GM23338 (cell line): ENCODE measurements around the gene ADPRHL1. TPM values are rescaled to one million over a fixed set of nuclear protein-coding genes. Genes with fewer than 3 reads are reported as not detected.

Experiments
- ATAC-seq: fragments of 200-7000 bp; cut with Tn5 transposase; 3 replicates; pipeline ENCODE4 v1.9.1; 2020
- DNase-seq: peaks from one replicate; pipeline ENCODE4 v3.0.0-alpha.2; 2015; ENCODE audit warnings: low spot score
- H2AFZ ChIP-seq: fragments of 200-600 bp; sonication (generic); 2 replicates; pipeline ENCODE4 v1.8.0; 2016; ENCODE audit warnings: antibody characterized with exemption, mild to moderate bottlenecking, moderate library complexity
- H3F3A ChIP-seq: fragments of 200-600 bp; sonication (generic); replicated peaks from 2 replicates; pipeline ENCODE4 v1.8.0; 2017; ENCODE audit warnings: antibody characterized with exemption, mixed run types, low read depth
- H3K27ac ChIP-seq: fragments of 200-600 bp; sonication (generic); 2 replicates; pipeline ENCODE4 v1.6.1; 2016; ENCODE audit warnings: low read depth
- H3K27me3 ChIP-seq: fragments of 200-600 bp; sonication (generic); 2 replicates; pipeline ENCODE4 v1.8.0; 2016; ENCODE audit warnings: mild to moderate bottlenecking, mixed run types, moderate library complexity; ENCODE audit not compliant: insufficient read depth
- H3K36me3 ChIP-seq: fragments of 200-600 bp; sonication (generic); 2 replicates; pipeline ENCODE4 v1.8.0; 2016; ENCODE audit warnings: mild to moderate bottlenecking; ENCODE audit not compliant: insufficient read depth
- H3K4me1 ChIP-seq: fragments of 200-600 bp; sonication (generic); 2 replicates; pipeline ENCODE4 v1.8.0; 2016; ENCODE audit warnings: mild to moderate bottlenecking, moderate library complexity; ENCODE audit not compliant: insufficient read depth
- H3K4me2 ChIP-seq: fragments of 200-600 bp; sonication (generic); 2 replicates; pipeline ENCODE4 v1.7.1; 2017; ENCODE audit warnings: mixed run types
- H3K4me3 ChIP-seq: fragments of 200-600 bp; sonication (generic); 2 replicates; pipeline ENCODE4 v1.6.1; 2016; ENCODE audit warnings: mixed run types
- H3K79me2 ChIP-seq: fragments of 200-600 bp; sonication (generic); replicated peaks from 2 replicates; pipeline ENCODE4 v1.8.0; 2017; ENCODE audit warnings: mild to moderate bottlenecking; ENCODE audit not compliant: insufficient read depth
- H3K9me2 ChIP-seq: fragments of 200-600 bp; sonication (generic); 2 replicates; pipeline ENCODE4 v1.8.0; 2017; ENCODE audit not compliant: insufficient read depth
- H4K20me1 ChIP-seq: fragments of 200-600 bp; sonication (generic); replicated peaks from 2 replicates; pipeline ENCODE4 v1.8.0; 2017; ENCODE audit warnings: mild to moderate bottlenecking; ENCODE audit not compliant: insufficient read depth
- H3K27ac Mint-ChIP-seq: 2 replicates; pipeline ENCODE4 v1.8.0; 2020; ENCODE audit warnings: inconsistent platforms, mild to moderate bottlenecking, moderate library complexity, mixed read lengths
- H3K27me3 Mint-ChIP-seq: 3 replicates; pipeline ENCODE4 v1.8.0; 2022; ENCODE audit warnings: low read depth, mild to moderate bottlenecking, moderate library complexity, mixed read lengths, inconsistent platforms; ENCODE audit not compliant: insufficient read depth, poor library complexity
- H3K36me3 Mint-ChIP-seq: 3 replicates; pipeline ENCODE4 v1.8.0; 2021; ENCODE audit warnings: low read depth, mild to moderate bottlenecking, inconsistent platforms, moderate library complexity, mixed read lengths
- H3K4me1 Mint-ChIP-seq: 3 replicates; pipeline ENCODE4 v1.8.0; 2020; ENCODE audit warnings: mild to moderate bottlenecking, inconsistent platforms, mixed read lengths
- H3K4me3 Mint-ChIP-seq: 3 replicates; pipeline ENCODE4 v1.8.0; 2021; ENCODE audit warnings: moderate library complexity, mild to moderate bottlenecking, inconsistent platforms, mixed read lengths
- H3K9me3 Mint-ChIP-seq: 3 replicates; pipeline ENCODE4 v1.8.0; 2020; ENCODE audit warnings: moderate library complexity, mild to moderate bottlenecking, inconsistent platforms, mixed read lengths
- CREB1 ChIP-seq: fragments of 250-450 bp; sonication (Bioruptor Pico); IDR thresholded peaks from 2 replicates; pipeline ENCODE4 v1.5.0; 2020; ENCODE audit warnings: low read depth, mild to moderate bottlenecking, moderate library complexity
- CTCF ChIP-seq, 2 experiments: fragments of 200-600 bp in 1 of 2; sonication (generic) in 1 of 2; conservative IDR thresholded peaks; 2 replicates each; pipeline versions ENCODE4 v1.5.1 to v1.6.1; 2016 to 2017; ENCODE audit warnings: antibody characterized with exemption in 2 of 2, low read depth in 2 of 2, mild to moderate bottlenecking in 2 of 2, moderate library complexity in 1 of 2
- ETS1 ChIP-seq: IDR thresholded peaks from 2 replicates; pipeline ENCODE4 v1.6.1; 2016; ENCODE audit warnings: antibody characterized with exemption
- EZH2 ChIP-seq: fragments of 200-600 bp; sonication (generic); IDR thresholded peaks from one replicate; pipeline ENCODE4 v1.8.0; 2017; ENCODE audit warnings: antibody characterized with exemption, mild to moderate bottlenecking, low read depth; ENCODE audit not compliant: unreplicated experiment
- EZH2phosphoT487 ChIP-seq: fragments of 200-600 bp; sonication (generic); IDR thresholded peaks from one replicate; pipeline ENCODE4 v1.8.1; 2018; ENCODE audit warnings: antibody characterized with exemption; ENCODE audit not compliant: unreplicated experiment
- JUNB ChIP-seq: IDR thresholded peaks from one replicate; pipeline ENCODE4 v1.6.1; 2016; ENCODE audit warnings: antibody characterized with exemption; ENCODE audit not compliant: unreplicated experiment
- NANOG ChIP-seq: IDR thresholded peaks from 2 replicates; pipeline ENCODE4 v1.6.1; 2016; ENCODE audit warnings: antibody characterized with exemption, borderline replicate concordance
- POLR2AphosphoS5 ChIP-seq: IDR thresholded peaks from 2 replicates; pipeline ENCODE4 v1.6.1; 2016; ENCODE audit warnings: antibody characterized with exemption, low read depth
- REST ChIP-seq: IDR thresholded peaks from one replicate; pipeline ENCODE4 v1.6.1; 2018; ENCODE audit warnings: antibody characterized with exemption; ENCODE audit not compliant: unreplicated experiment
- STAT1 ChIP-seq: IDR thresholded peaks from one replicate; pipeline ENCODE4 v1.6.1; 2016; ENCODE audit warnings: antibody characterized with exemption; ENCODE audit not compliant: unreplicated experiment
- ZNF114 ChIP-seq: fragments of 250-450 bp; sonication (Bioruptor Pico); IDR thresholded peaks from 2 replicates; pipeline ENCODE4 v1.5.0; 2020; ENCODE audit warnings: mild to moderate bottlenecking, moderate library complexity
- ZNF331 ChIP-seq: fragments of 250-450 bp; sonication (Bioruptor Pico); IDR thresholded peaks from 2 replicates; pipeline ENCODE4 v1.5.0; 2020; ENCODE audit warnings: low read depth, mild to moderate bottlenecking, moderate library complexity
- ZNF462 ChIP-seq: fragments of 250-450 bp; sonication (Bioruptor Pico); IDR thresholded peaks from 2 replicates; pipeline ENCODE4 v1.5.0; 2020; ENCODE audit warnings: mild to moderate bottlenecking, moderate library complexity
- polyA plus RNA-seq: library from polyadenylated mRNA; unstranded; fragments of >200 nt; fragmentation: Nextera tagmentation; extraction: Ambion mirVana; gene quantifications from 2 replicates; pipeline ENCODE4 v1.2.1, GENCODE V29; 2016
- total RNA-seq: library from RNA; depleted of rRNA; stranded (reverse); fragments of >200 nt; shearing (Covaris generic); gene quantifications from 2 replicates; pipeline ENCODE4 v1.2.3, GENCODE V29; 2014

Gene ADPRHL1
- total and polyA plus RNA-seq, 2 experiments from 2014 or later = 0.80 to 1.0 TPM

GRCh38 chr13:113502686-113503085 is 49.4 kb upstream of the ADPRHL1 start:
- H3K36me3 Mint-ChIP-seq = peaks cover 49% of the 10 kb centered on the region
- H3K4me1 ChIP-seq = no peaks in the 10 kb centered on the region
- H3K9me2 ChIP-seq = no peaks in the 10 kb centered on the region
- peaks cover 10% of the 10 kb centered on the region; the same call in 1 of the 2 replicates for H3K79me2 ChIP-seq
- no peak overlapping the region for H3K4me2 ChIP-seq
- no peak overlapping the region for H3K27ac Mint-ChIP-seq
- DNase-seq (no peak), ATAC-seq (no peak; the same call in 2 of the 3 replicates)
- no peaks in the 10 kb centered on the region for H3K4me1 Mint-ChIP-seq
- peaks cover 20% of the 10 kb centered on the region for H4K20me1 ChIP-seq
- H3K27me3 Mint-ChIP-seq = peaks cover 2% of the 10 kb centered on the region
- H2AFZ ChIP-seq = no peak overlapping the region
- no peak overlapping the region for H3K4me3 ChIP-seq
- H3K27ac ChIP-seq = no peak overlapping the region
- no peaks in the 10 kb centered on the region for H3F3A ChIP-seq
- H3K4me3 Mint-ChIP-seq = no peak overlapping the region
- TF ChIP-seq EZH2 (no peak), ETS1 (no peak), JUNB (no peak), EZH2phosphoT487 (no peak), REST (no peak), ZNF114 (no peak), ZNF331 (CRISPR knock-in tag) (no peak), POLR2AphosphoS5 (no peak), STAT1 (no peak), CTCF (conservative IDR thresholded peaks at IDR 0.05; ENCODE audit: low read depth in 2 of 2) (no peak), ZNF462 (CRISPR knock-in tag) (no peak), CREB1 (CRISPR knock-in tag) (no peak), NANOG (no peak)
- H3K9me3 Mint-ChIP-seq = no peaks in the 10 kb centered on the region
- no peaks in the 10 kb centered on the region for H3K27me3 ChIP-seq
- peaks cover 65% of the 10 kb centered on the region for H3K36me3 ChIP-seq
